ENCODE results near the gene SNED1.
A peak's percentile ranks its signal among the peaks of the same experiment; 100 is the strongest.

The SNED1 gene

GRCh38 chr2:240992572-240993291 lies 5.7 kb upstream of the SNED1 start:
- no peak for DNase-seq

GRCh38 chr2:240993446-240994170 lies 4.8 kb upstream of the SNED1 start:
- no peak for DNase-seq

DNA sequence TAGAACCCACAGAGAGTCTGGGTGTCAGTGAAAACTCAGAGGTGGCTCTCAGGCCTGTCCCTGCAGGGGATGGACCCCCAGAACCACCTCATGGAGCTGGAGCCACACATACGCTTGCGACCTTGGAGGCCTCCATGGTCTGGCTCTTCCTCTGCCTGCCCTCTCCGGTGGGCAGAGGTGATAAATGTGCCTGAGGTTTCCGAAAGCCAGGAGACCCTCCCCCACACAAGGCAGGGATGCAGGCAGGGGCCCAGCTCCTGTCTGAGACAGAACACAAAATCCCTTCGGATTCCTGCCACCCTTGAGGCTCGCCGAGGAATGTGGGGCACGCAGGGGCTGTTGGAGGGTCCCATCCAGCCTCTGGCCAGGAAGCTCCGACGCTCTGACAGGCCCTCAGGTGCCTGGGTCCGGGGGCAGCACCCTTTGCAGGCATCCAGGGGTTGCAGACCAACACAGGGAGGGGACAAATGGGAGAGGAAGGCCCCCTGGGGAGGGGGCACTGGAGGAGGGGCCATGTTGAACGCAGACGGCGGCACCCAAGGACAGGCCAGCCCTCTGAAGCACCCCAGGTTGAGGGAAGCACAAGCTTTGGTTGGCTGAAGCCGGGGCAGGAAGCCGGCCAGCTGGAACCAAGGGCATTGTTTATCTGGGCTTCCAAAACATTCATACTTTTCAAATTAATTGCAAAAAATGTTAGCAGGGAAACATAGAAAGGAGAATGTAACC lies 4.1 kb upstream of the SNED1 start:
- DNase-seq: no peak

DNA sequence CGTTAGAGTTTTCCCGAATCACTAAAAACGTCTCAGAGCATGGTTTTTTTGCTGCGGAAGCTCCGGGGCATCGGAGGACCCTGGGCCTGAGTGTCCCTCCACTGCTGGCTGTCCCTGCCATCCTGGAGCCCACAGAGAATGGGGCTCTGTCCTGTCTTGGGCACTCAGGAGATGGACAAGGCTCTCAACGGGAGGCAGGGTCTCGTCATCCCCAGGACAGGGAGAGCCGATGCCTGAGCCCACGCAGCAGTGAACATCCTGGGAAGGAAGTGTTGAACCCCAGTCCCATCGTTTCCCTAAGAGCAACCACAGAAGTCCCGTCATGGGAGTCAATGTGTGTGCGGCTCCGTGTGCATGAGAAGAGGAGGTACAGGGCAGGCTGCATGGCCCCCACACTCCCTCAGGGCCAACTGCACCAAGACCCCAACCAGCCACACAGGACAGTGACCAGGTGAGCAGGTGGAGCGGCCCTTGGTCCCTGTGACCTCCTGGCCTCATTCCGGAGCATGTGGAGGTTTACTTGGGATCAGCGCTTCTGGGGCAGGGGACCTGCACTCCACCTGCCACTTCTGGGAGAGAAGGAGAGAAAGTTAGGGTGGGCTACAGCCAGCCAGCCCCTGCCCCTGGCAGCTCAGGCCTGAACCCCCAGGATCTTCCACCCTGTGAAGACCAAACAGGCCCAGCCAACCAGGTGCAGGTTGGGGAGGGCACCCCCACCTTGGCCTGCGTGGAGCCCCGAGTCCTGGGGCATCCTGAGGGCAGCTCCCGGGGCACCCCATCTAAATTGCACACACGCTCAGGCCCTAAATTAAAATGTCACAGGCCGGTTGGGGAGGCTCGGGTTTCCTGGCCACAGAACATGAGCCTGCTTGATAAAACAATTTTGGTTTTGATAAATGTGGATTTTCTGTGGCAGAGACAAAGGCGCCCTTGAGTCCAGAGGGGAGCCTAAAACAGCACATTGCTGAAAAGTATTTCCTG lies 3.1 kb upstream of the SNED1 start:
- DNase-seq: no peak

DNA sequence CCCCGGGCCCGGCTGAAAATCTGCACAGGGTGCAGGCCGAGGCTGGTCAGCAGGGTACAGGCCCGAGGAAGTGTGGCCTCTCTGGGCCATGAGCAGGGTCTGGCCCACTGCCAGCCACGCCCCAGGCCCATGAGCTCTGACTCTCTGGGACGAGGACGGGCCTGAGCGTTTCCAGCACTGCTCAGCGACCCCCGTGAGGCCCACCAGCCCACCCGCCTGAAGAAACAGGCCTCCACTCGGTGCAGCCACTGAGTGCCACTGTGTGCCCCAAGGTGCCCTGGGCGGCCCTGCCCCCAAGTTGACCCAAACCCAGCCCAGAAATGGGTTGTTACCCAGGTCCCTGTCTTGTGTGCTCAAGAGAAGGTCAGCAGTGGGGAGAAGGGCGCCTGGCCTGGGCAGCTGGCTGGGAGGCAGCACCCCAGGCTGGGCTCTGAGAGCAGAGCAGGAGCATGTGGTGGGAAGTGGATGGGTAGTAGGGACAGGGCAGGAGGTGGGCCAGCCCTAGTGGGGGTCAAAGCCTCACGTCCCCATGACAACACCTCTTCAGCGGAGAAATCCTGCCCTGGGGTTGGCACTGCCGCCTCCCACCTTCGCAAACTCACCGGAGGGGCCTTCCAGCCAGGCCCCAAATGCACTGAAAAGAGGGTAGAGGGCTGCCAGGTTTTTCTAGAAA lies 2.1 kb upstream of the SNED1 start:
- DNase-seq: no peak

DNA sequence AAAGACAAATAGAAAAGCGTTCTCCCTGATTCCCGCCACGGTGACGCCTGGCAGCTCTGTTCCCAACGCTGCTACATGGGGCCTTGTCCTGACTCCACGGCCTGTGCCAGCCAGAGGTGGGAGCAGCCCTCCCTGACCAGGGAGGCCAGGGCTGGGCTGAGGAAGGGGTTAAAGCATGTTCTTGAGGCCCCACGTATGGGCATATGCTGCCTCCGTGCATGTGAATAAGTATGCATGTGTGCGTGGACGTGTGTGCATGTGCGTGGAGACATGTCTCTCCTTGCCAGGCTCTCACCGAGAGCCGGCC lies 1.6 kb upstream of the SNED1 start:
- no peak for DNase-seq

DNA sequence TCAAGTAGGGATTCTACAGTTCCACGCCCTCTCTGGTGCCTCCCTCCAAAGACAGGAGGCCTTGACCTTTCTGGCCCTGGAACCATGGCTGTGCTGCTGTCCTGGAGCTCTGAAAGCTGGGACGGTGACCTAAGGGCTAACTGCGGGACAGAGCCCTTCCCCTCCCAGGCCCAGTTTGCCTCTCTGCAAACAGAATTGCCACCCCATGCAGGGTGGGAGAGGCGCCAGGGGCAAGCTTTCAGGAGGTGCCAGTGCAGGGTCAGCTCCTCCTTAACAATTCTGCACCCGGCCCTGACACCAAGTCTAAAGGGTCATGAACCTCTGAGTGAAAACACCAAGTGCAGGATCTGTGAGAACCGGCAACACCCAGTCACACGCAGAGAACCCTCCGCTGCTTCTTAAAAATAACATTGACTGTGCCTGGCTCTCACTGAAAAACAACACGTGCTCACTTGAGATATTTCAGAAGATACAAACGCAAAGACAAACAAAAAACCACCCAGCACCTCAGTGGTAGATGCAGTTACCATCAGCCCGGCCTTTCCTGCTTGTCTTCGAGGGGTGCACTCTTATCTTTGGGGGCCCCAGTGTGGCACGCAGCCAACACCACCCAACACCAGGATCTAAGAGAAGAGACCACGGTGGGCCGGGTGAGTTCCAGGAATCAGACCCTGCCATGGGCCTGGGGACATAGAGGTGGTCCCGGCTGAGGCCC lies 1.1 kb upstream of the SNED1 start:
- no peak for DNase-seq

DNA sequence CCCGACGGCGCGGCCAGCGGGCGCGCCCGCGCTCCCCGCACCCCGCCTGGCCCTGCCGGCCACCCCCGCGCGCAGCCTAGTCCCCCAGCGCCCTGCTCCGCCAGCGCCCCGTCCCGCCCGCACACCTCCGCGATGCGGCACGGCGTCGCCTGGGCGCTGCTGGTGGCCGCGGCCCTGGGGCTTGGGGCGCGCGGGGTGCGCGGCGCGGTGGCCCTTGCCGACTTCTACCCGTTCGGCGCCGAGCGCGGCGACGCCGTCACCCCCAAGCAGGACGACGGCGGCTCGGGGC lies 232 bp downstream of the SNED1 start:
- no peak for DNase-seq

DNA sequence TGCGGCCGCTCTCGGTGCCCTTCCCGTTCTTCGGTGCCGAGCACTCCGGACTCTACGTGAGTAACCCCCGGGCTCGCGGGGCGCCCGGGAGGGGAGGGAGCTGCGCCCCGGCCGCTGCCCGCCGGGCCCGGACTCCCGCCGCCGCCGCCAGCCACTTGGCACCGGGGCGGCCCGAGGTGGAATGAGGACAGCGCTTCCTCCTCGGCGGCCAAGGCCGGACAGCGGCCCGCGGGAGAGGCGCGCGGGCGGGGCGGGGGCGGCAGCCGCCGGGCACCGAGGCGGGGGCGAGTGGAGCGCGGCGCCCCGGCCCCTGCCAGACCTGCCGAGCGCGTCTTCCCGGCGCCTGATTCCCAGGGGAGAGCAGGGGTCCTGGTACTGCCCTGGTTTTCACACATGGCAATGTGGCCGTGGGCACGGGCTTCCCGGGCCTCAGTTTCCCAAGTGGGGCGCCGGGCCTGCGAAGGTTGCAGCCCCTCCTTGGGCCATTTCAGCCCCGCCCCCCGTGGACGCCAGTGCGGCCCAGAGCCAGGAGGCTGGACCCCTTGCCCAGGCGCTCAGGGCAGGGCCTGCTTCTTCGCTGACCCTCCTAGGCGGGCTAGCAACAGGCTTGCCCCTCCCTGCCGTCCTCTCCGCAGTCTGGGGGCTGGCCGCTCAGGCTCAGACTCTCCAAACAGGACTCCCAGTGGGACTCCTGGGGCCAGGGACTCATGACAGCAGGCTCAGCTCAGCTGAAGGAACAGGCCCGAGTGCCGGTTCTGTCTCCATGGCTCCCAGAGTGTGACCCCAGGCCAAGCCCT lies 775 bp downstream of the SNED1 start:
- peak; percentile 29 for DNase-seq

- no peak for DNase-seq
Observed at GRCh38 chr2:240999873-241000541, 1.6 kb downstream of the SNED1 start.

GRCh38 chr2:241000831-241001321 lies 2.5 kb downstream of the SNED1 start:
- peak; percentile 65 for DNase-seq

- no peak for DNase-seq
Observed at GRCh38 chr2:241001413-241002274, 3.2 kb downstream of the SNED1 start.

DNA sequence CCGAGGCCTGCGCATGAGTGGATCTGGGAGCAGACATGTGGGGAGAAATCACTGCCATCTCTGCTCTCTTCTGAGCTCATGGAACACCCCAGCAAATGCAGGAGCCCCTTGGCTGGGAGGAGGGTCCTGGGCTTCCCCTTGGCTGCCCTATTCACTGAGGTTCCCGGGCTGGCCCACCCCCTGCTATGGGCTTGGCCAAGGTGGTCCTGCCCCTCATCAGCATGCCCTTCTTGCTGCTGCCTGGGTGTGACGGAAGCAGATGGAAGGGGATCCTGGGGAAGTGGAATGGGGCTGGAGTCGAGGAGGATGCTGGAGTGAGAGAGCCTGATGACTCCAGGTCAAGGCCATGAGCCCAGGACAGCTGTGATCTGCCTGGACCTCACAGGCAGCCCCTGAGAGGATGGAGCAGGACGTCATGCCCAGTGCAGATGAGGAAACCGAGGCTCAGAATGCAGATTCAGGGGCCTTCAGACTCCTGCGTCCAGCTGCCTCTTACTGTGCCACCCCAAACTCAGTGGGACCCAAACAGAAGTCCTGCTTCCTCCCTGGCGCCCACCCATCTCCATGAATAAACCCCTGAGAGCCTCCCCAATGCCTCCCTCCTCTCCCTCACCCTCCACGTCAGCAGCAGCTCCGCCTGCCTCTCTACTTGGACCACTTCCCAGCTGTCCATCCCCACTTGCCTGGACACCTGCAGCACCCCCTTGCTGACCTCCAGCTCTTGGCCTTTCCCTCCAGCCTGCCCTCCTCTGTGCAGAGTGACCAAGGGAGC lies 4.0 kb downstream of the SNED1 start:
- no peak for DNase-seq

DNA sequence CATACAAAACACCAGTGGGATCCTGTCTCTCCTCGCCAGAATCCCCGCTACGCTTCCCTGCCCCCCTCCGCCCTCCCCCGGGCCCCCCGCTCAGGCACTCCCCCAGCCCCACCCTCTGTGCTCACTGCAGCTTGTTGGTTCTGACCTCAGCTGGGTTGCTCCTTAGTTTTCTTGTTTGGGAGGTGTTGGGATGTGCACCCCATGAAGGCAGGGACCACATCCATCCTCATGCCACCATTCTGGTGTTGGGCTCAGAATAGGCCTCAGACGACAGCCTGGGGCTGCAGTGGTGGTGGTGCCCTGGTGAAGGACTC lies 4.6 kb downstream of the SNED1 start:
- DNase-seq: no peak

DNA sequence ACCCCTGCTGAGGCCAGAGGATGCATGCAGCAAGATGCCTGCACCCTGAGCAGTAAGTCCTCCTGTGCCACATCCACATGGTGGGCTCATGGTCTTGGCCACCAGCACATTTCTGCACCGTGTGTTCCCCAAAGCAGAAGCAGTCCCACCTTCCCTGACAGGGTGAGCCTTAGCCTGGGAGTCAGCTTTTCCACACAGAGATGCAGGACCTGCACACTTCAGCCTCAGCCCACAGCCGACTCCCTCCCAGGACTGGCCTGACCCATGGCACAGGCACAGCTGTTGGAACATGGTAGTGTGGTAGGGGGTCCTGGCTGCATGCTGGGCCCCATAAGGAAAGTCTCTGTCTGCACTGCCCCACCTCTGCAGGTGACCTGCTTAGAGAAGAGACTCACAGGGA lies 5.0 kb downstream of the SNED1 start:
- no peak for DNase-seq

- DNase-seq: no peak
Observed at GRCh38 chr2:241003830-241004564, 5.6 kb downstream of the SNED1 start.

DNA sequence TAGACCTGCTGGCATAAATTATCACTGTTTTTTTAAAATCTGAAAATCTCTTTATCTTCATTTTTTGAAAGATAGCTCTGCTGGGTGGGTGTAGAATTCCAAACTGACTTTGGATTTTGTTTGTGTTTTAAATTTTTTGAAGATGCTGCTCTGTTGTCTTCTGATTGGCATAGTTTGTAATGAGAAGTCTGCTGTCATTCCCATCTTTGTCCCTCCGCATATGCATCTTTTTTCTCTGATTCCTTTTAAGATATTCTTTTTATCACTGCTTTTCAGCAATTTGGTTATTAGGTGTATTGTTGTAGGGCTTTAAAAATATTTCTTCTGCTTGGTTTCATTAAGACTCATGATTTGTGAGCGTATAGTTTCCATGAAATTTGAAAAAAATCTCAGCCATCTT lies 7.2 kb downstream of the SNED1 start:
- DNase-seq: no peak

- DNase-seq: no peak
Observed at GRCh38 chr2:241006412-241006811, 8.0 kb downstream of the SNED1 start.
